HG03439 (cell line): ENCODE results near the gene OLFM1.
"Not testable (repeated sequence)": the region's sequence is repeated elsewhere in the genome, so short reads cannot be mapped to it uniquely, and the experiment has no call there.

Experiments used
- ATAC-seq: cut with Tn5 transposase; IDR thresholded peaks from one replicate; pipeline ENCODE4 v1.9.1; 2021; ENCODE audit warnings: mild to moderate bottlenecking, moderate library complexity; ENCODE audit not compliant: unreplicated experiment

OLFM1 gene

DNA sequence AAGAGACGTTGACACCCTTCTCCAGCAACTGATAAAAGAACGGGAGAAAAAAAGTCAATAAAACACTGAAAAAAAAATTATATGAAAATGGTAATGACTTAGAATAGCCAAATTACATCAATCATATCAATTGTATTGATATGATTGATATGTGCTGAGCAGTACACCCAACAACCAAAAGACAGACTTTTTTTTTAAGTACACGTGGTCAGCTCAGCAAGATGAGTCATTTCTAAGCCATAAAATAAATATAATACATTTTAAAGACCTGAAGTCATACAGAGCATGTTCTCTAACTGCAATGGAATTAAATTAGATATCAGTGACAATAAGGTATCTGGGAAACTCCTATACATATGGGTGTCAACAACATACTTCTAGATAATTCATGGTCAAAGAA is 30.9 kb upstream of the OLFM1 start:
- no peak for ATAC-seq

DNA sequence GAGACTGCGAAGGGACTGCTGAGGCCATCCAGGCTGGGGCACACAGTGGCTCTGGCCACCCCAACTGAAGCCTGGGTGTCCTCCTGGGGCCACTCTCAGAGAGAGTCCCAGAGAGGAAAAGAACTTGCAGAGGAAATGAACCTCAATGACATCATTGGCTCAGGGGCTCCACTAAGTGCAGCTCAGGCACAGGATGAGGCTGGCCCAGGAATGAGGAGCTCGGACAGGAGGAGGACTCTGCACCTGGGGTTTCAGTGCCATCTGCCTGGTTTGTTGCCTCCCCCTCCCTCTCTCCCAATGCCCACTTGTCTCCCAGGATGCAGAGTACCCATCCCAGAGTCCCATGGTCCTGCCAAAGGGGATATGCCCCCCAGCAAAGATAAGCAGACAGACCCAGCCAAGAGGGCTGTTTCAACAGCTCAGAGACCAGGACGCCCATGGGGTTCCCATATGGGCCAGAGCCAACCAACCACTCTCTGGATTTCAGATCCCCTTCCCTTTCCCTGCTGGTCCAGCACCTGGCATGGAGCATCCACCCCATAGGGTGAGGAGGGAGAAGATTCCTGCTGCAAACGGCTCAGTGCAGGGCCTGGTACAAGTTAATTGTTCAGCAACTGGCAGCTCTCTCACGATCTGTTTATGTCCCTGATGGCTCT is 26.9 kb upstream of the OLFM1 start:
- no peak for ATAC-seq

DNA sequence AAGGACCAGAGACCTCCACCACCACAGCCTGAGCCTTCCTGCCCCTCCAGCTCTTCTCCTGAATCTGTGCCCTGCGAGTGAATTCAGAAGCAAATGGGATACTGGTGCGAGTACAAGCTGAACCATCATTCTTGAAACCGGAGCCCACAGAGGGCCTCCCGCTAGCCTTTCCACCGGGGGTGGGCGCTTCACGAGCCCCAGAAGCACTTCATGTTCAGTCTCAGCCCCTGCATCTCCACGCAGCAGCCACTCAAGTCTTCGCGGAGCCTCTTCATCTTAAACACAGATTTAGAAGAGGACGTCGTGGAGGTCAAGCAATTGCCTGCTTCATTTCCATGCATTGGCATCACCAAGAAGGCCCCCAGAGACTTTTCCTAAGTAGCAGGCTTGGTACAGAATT is 26.0 kb upstream of the OLFM1 start:
- ATAC-seq, result no peak

DNA sequence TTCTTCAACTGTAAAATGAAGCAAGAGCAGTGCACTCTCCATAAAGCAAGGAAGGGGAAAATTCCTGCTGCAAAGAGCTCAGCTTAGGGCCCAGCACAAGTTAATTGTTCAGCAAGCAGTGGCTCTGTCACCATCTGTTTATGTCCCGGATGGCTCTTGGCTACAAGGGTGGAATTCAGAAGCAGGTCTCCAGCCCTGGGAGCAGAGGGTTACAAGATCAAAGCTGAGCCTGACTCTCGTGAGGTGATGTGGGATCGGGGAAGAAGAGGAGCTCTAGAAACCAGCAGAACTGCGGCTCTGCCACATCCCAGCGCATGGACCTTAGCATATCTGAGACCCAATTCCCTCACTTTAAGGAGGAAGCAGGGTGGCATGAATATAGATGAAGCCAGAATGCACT is 25.2 kb upstream of the OLFM1 start:
- no peak for ATAC-seq

DNA sequence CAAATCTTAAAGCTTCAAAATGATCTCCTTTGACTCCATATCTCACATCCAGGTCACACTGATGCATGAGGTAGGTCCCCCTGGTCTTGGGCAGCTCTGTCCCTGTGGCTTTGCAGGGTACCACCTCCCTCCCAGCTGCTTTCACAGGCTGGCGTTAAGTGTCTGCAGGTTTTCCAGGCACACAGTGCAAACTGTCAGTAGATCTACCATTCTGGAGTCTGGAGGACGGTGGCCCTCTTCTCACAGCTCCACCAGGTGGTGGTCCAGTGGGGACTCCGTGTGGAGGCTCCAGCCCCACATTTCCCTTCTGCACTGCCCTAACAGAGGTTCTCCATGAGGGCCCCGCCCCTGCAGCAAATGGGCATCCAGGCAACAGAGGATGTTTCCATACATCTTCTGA is 24.0 kb upstream of the OLFM1 start:
- ATAC-seq, result not testable (repeated sequence)

DNA sequence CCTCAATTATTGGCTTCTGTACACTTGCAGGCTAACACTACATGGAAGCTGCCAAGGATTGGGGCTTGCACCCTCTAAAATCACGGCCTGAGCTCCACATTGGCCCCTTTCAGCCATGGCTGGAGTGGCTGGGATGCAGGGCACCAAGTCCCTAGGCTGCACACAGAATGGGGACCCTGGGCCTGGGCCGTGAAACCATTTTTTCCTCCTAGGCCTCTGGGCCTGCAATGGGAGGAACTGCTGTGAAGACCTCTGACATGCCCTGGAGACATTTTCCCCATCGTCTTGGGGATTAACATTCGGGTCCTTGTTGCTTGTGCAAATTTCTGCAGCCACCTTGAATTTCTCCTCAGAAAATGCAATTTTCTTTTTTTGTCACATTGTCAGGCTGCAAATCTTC is 23.6 kb upstream of the OLFM1 start:
- not testable (repeated sequence) for ATAC-seq

DNA sequence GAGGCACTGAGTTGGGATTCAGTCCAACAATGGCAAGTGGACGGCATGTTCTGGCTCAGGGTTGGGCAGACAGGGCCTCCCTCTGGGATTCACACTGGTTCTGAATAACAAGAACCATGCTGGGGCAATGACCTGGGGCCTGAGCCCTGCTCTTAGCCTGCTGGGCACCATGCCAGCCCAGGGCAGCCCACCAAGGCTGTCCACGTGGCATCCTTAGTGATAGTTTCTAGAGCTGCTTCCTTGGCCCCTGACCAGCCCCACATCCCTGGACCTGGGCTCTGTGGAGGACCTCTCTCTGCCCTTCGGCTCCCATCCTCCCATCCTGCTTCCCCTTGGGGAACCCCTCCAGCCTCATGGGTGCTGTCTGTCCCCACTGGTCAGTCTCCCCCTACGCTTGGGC is 22.3 kb upstream of the OLFM1 start:
- ATAC-seq, result no peak

DNA sequence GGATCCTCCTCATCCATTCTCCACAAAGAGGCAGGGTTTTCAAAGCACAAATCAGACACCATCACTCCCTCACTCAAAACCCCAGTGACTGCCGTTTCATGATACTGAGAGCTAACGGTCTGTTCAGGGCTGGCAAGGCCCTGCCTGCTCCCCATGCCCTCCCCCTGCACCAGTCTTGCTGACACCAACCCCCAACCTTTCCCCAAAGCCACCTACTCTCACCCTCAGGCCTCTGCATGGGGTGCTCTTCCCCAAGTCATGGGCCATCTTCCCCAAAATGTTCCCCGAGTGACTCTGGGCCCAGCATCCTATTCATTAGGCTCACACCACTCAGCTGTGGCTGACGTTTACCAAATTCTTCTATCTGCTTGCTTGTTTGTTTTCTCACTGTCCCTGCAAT is 21.7 kb upstream of the OLFM1 start:
- ATAC-seq, result no peak

DNA sequence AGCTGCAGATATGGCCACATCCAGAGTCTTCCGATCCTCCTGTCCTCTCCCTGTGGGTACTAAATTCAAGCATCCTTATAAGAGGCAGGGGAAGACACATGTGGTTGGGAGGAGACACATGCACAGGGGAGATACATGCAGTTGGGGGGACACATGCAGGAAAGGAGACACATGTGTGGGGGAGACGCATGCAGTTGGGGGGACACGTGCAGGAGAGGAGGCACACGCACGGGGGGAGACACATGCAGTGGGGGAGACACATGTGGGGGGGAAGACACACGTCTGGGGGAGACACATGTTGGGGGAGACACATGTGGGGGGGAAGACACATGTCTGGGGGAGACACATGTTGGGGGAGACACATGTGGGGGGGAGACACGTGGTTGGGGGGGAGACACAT is 21.2 kb upstream of the OLFM1 start:
- ATAC-seq, result no peak

DNA sequence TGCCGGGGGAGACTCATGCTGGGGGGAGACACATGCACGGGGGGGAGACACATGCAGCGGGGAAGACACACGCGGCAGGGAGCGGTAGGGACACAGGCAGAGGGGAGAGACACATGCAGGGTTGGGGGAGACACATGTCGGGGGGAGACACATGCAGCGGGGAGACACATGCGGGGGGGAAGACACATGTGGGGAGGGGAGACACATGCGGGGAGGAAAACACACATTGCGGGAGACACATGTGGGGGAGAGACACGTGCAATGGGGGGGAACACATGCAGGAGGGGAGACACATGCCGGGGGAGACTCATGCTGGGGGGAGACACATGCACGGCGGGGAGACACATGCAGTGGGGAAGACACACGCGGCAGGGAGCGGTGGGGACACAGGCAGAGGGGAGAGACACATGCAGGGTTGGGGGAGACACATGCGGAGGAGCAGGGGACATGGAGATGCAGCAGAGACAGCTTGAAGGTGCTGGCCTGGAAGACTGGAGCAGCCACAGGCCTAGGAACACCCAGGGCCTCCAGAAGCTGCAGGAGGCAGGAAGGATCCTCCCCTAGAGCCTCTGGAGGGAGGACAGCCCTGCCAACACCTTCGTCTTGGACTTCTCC is 20.3 kb upstream of the OLFM1 start:
- no peak for ATAC-seq

DNA sequence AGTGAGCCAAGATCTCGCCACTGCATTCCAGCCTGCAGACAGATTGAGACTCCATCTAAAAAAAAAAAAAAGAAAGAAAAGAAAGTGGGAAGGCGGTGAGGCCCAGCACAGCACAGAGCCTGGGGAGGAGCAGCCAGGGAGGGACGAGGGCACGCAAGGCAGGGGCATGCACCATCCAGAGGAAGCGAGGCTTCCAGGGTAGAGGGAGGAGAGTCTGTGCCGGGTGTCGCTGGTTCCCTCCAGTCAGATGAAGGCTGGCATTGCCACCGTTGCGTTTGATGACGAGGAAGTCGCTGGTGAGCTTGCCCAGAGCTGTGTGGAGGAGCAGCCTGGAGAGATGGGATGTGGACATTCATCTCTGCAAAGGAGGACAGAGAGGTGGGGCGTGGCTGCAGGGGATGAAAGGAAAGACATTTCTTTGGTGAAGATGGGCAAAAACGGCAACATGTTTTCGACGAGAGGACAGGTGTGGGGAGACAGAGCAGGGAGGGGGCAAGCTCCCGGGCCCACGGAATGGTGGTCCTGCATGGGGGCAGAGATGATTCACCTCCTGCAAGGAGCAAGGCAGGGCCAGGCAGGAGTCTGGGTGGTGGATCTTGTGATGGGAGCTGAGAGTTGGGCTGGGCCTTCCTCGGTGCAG is 18.6 kb upstream of the OLFM1 start:
- ATAC-seq, result no peak

DNA sequence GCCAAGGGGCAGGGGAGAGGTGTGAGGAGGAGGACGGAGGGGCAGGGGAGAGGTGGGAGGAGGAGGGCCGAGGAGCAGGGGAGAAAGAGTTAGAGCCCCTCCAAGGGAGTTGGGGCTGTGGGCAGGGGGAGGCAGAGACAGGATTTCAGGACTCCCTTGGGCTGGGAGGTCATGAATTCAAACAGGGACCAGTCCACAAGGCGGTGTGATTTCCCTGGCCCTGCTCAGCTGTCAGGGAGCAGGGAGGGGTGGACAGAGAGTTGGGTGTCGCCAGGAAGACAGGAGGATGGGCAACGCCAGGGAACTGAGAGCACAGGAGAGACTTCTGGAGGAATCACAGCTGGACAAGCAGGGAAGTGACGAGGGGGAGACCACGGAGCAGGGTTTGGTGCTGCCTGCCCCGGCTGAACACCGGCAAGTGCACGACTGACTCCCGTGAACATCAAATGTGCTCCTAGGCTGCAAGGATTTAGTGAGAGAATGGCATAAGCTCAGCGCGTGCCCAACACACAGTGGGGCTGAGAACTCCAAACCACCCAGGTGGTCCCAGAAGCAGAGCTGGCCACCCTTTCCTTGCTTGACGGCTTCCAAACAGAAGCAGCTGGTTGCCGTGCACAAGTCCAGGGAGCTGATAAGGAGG is 17.8 kb upstream of the OLFM1 start:
- ATAC-seq, result no peak

DNA sequence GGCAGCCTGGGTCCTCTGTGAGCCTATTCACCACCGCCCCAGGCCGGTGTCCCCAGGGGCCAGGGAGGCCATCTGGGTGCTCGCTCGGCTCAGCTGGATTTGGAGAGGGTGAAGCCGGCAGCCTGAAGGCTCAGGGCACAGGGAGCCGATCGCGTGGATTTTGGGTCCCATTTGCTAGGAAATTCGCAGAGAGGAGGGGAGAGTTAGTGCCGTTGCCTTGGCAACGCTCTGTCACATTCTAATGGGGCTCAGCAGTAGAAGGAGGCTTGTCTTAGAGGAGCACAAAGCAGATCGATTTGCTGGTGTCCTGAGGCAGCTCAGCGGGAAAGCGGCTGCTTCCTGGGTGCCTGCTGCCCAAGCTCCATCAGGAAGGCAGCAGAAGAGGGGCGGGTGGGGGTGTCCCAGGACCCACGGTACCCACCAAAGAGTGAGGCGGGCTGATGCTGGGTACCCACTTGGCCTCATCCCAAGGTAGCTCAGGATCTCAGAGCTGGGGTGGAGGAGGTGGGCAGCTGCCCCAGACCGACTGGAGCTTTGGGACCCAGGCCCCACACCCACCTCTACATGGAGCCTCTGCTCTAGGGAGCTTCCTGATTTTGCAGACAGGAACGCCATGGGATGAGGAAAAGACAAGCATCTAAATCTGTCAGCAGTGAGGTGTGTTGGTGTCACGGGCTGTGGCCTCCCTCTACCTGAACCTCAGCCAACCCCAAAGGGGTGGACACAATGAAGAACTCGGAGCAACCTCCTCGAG is 17.1 kb upstream of the OLFM1 start:
- ATAC-seq, result no peak

DNA sequence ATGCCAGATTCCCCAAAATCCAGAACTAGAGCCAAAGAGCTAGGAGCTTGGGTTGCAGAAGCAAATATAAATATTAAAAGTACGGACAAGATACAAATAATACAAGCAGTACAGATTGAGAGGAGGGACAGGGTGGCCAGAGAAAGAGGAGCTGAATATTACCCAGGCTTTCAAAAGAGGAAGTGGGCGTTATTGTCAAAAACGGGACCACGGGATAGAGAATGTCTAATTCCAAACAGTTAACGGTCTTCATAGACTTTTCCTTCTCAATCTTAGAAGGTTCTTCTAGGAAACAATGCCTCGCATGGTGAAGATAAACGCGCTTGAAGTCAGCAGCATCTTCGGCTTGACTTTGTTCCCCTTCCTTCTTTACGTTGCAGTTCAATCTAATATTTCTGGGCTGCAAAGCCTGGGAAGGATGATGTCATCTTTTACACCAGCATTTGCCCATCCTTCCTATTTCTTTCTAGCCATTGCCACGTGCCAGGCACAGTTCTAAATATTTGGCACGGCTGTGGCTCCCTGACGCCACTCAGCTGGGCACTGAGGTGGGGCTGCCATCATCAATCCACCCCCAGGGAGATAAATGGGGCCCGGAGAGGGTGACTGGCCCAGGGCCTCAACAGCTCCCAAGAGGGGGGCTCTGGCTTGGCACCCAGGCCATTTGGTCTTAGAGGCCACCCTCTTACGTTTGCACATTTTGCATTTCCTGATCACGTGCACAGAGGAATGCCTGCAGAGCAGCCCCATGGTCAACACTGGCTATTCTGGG is 16.3 kb upstream of the OLFM1 start:
- ATAC-seq, result no peak

DNA sequence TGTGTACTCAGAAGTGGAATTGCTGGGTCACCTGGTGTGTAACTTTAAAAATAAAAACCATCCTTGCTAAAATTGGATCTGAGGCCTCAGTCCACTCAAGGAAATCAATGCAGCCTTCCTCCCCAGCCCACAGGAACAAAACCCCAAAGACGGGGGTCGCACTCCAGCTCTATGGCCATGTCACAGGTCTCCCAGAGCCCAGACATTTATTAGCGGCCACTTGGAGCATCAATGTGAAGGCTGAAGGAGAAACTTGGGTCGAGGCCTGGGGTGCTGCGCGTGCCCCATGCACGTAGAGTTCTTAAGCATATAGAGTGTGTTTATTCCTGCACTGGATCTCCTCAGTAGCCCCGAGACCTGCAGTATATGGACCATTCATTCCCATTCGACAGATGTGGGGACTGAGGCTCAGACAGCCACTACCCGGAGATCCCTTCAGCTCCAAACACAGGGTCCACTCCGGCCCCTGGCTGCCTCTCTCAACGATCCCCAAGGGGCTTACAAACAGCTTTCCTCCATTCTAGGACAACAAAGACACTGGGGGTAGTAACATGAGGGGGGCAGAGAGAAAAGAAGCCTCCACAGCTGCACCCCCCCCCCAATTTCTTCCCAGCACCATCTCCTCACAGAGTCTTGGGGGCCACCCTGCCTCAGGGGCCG is 14.3 kb upstream of the OLFM1 start:
- ATAC-seq, result no peak

DNA sequence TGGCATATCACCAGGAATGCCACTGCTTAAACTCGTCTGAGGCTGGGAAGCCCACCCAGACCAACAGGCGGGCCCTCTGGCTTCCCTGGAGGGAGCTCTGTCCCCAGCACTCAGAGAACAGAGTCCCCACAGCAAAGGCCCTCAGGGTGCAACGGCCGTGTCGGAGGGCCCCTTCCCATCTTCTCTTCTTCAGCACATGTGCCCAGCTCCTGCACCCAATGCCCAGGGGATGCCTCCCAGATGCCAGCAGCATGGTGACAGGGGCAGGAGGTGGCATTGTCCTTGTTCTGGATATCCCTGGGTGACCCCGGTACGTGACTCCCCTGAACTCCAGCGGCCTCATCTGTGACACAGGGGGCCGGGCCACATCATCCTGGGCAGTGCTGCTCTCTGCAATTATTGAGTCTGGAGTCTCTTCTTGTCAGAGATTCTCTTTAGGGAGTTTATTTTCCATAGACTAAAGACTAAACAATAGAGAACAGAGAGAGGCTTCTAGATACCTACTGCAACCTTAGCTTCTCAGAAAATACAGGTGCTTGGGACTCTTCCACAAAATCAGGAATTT is 13.6 kb upstream of the OLFM1 start:
- no peak for ATAC-seq

DNA sequence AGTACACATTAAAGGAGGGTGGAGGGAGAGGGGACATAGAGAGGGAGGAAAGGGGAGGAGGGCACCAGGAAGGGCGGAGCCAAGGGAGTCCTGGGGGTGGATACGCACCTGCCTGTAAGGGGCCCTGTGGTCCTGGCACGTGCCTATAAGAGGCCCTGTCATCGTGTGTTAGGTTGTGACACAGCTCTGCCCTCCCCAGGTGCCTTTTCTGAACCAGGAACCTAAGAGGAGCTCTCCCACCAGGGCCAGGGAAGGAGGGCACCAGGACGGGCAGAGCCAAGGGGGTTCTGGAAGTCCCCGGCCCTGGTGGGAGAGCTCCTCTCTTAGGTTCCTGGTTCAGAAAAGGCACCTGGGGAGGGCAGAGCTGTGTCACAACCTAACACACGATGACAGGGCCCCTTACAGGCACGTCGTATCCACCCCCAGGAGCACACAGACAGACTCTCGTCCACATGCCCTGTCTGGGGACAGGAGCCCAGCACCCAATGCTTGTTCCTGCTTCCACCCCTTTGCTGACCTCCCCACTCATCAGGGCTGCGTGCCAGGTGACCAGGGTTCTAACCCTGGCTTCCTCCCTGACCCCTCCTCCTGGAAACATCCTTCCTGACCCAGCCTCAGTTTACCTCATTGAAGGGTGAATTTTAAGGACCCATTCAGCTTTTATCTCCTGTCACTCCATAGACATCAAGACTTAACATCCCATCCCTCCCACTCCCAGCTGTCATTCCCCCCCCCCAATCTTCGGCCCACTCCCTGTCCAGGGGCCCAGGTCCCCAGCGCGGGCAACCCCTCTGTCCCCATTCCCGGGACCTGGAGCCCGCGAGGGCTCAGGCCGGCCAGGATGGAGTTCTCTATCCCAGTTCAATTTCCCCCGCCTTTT is 12.9 kb upstream of the OLFM1 start:
- no peak for ATAC-seq

DNA sequence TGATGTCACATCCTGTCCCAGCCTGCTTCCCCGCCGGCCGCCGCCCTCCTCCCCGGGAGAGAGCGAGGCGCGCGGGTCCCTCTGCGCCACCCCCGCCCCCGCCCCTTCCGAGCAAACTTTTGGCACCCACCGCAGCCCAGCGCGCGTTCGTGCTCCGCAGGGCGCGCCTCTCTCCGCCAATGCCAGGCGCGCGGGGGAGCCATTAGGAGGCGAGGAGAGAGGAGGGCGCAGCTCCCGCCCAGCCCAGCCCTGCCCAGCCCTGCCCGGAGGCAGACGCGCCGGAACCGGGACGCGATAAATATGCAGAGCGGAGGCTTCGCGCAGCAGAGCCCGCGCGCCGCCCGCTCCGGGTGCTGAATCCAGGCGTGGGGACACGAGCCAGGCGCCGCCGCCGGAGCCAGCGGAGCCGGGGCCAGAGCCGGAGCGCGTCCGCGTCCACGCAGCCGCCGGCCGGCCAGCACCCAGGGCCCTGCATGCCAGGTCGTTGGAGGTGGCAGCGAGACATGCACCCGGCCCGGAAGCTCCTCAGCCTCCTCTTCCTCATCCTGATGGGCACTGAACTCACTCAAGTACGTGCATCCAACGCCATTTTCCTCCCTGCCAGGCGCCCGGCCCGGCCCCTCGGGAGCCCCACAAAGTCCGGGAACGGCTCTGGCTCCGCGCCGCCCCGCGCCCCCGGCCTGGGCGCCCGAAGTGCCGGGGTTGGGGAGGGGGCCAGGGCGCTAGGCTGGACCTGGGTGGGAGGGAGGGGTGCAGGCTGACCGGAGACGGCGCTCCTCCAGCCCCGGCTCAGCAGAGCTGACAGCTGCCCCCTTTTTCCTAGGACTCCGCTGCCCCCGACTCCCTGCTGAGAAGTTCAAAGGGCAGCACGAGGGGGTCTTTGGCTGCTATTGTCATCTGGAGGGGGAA is 12.0 kb upstream of the OLFM1 start:
- ATAC-seq, result no peak
